Cardiac muscle cell (in vitro differentiated cells and primary cell): ENCODE results near the gene PRSS35. TPM values are rescaled to one million over a fixed set of nuclear protein-coding genes. Genes with fewer than 3 reads are reported as not detected.
A peak's percentile ranks its signal among the peaks of the same experiment; 100 is the strongest.

Experiments used
- DNase-seq, 2 donors: peaks; one replicate each; pipeline versions ENCODE4 v3.0.0 to v3.0.0-alpha.2; 2010 to 2017; ENCODE audit warnings: low read depth in 1 of 2, low spot score in 1 of 2
- H3K27ac ChIP-seq: fragments of 200-600 bp; sonication (generic); 2 replicates; pipeline ENCODE4 v1.5.1; 2016
- H3K27me3 ChIP-seq: fragments of 200-600 bp; sonication (generic); 2 replicates; pipeline ENCODE4 v1.6.0; 2016; ENCODE audit warnings: control low read depth
- H3K36me3 ChIP-seq: fragments of 200-600 bp; sonication (generic); 2 replicates; pipeline ENCODE4 v1.5.1; 2016; ENCODE audit warnings: control low read depth
- H3K4me1 ChIP-seq: fragments of 200-600 bp; sonication (generic); 2 replicates; pipeline ENCODE4 v1.8.1; 2017; ENCODE audit warnings: low read depth, mild to moderate bottlenecking, mixed run types
- H3K4me3 ChIP-seq: fragments of 200-600 bp; sonication (generic); 2 replicates; pipeline ENCODE4 v1.5.1; 2016; ENCODE audit warnings: mild to moderate bottlenecking
- H3K9me3 ChIP-seq: fragments of 200-600 bp; sonication (generic); 2 replicates; pipeline ENCODE4 v1.5.1; 2017; ENCODE audit warnings: low read depth, mild to moderate bottlenecking, control low read depth
- CTCF ChIP-seq: IDR thresholded peaks from 2 replicates; pipeline ENCODE4 v1.5.1; 2012; ENCODE audit warnings: low read depth, mild to moderate bottlenecking, low read length
- polyA plus RNA-seq: library from polyadenylated mRNA; unstranded; fragments of >200 nt; fragmentation: Nextera tagmentation; extraction: Ambion mirVana; gene quantifications from 2 replicates; pipeline ENCODE4 v1.2.1, GENCODE V29; 2016
- total RNA-seq: library from RNA; depleted of rRNA; stranded (reverse); fragments of >200 nt; gene quantifications from 2 replicates; pipeline ENCODE4 v1.2.3, GENCODE V29; 2016

PRSS35 gene
- total and polyA plus RNA-seq, 2 experiments from 2014 or later, result 60.2 to 133 TPM

- Histone ChIP-seq H3K4me3 (no peak overlapping the region), H3K36me3 (no peaks in the 10 kb centered on the region), H3K9me3 (no peaks in the 10 kb centered on the region), H3K27me3 (no peaks in the 10 kb centered on the region), H3K4me1 (peaks cover 5% of the 10 kb centered on the region), H3K27ac (no peak overlapping the region)
- TF ChIP-seq CTCF, result no peak
- no peak for DNase-seq
Measured at GRCh38 chr6:83509441-83509840, 2.9 kb upstream of the PRSS35 start.

- no peak for TF ChIP-seq CTCF
Measured at GRCh38 chr6:83510791-83511190, 1.5 kb upstream of the PRSS35 start.

GRCh38 chr6:83511266-83511665 is 1.1 kb upstream of the PRSS35 start:
- no peak for TF ChIP-seq CTCF
- no peaks in the 10 kb centered on the region for H3K27me3 ChIP-seq
- no peaks in the 10 kb centered on the region for H3K36me3 ChIP-seq
- no peaks in the 10 kb centered on the region for H3K9me3 ChIP-seq
- no peak overlapping the region for H3K4me3 ChIP-seq
- no peak overlapping the region for H3K27ac ChIP-seq
- H3K4me1 ChIP-seq, result peaks cover 7% of the 10 kb centered on the region
- no peak for DNase-seq

More at GRCh38 chr6:83510791-83511190, 1.5 kb upstream of the PRSS35 start:
- DNase-seq, result no peak
- H3K4me1 ChIP-seq, result peaks cover 7% of the 10 kb centered on the region
- no peaks in the 10 kb centered on the region for H3K36me3 ChIP-seq
- no peaks in the 10 kb centered on the region for H3K27me3 ChIP-seq
- H3K4me3 ChIP-seq, result no peak overlapping the region
- H3K27ac ChIP-seq, result no peak overlapping the region
- no peaks in the 10 kb centered on the region for H3K9me3 ChIP-seq

GRCh38 chr6:83514466-83514865 is 2.1 kb downstream of the PRSS35 start:
- Histone ChIP-seq H3K27me3 (no peaks in the 10 kb centered on the region), H3K9me3 (no peaks in the 10 kb centered on the region), H3K36me3 (no peaks in the 10 kb centered on the region), H3K4me1 (peaks cover 7% of the 10 kb centered on the region), H3K4me3 (peak overlapping the region; percentile 59), H3K27ac (no peak overlapping the region)
- no peak for TF ChIP-seq CTCF
- no peak for DNase-seq

GRCh38 chr6:83514866-83515466 is 2.6 kb downstream of the PRSS35 start:
- H3K36me3 ChIP-seq, result no peaks in the 10 kb centered on the region
- peak overlapping the region; percentile 59 for H3K4me3 ChIP-seq
- DNase-seq, result peak; percentile 64 to 77
- peak; percentile 81 for TF ChIP-seq CTCF
- H3K4me1 ChIP-seq, result peaks cover 7% of the 10 kb centered on the region
- H3K27ac ChIP-seq, result no peak overlapping the region
- no peaks in the 10 kb centered on the region for H3K9me3 ChIP-seq
- no peaks in the 10 kb centered on the region for H3K27me3 ChIP-seq
